Activated CD4-positive, alpha-beta T cell treated with anti-CD3 and anti-CD28 coated beads, Interleukin-2, amount 50 U/mL, for 1 hour (primary cell): Measurements from ENCODE around the gene SIGLEC1.

Experiments used
- DNase-seq: peaks from one replicate; pipeline ENCODE4 v3.0.0-alpha.2; 2020

The SIGLEC1 gene

GRCh38 chr20:3744037-3744436 is 31.6 kb upstream of the SIGLEC1 start:
- no peak for DNase-seq

- DNase-seq: no peak
Observed at GRCh38 chr20:3743251-3743650, 30.9 kb upstream of the SIGLEC1 start.

DNA sequence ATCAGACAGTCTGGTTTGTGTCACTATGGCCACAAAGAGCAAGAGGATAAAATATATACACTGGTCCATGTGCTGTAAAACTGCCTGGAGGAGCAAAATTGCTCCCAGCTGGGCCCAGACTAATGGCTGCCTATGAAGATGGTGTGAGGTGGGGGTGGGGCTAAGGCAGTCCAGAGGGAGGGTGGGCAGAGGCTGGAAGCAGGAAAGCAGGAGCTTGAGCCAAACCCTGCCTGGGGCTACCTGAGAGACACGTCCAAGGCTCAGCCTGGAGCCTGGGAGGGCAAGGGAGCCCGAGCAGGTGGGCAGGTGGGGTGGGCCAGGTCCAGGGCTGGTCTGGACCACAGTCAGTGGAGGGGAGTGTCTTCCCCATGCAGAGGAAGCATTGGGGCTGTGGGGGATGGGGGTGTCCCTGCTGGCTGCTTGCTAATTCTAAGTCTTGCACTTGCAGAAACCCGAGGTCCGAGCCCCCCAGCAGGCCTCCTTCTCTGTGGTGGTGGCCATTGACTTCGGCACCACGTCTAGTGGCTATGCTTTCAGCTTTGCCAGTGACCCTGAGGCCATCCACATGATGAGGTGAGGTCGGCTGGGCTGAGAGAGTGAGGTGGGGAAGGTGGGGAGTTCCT is 29.5 kb upstream of the SIGLEC1 start:
- no peak for DNase-seq

DNA sequence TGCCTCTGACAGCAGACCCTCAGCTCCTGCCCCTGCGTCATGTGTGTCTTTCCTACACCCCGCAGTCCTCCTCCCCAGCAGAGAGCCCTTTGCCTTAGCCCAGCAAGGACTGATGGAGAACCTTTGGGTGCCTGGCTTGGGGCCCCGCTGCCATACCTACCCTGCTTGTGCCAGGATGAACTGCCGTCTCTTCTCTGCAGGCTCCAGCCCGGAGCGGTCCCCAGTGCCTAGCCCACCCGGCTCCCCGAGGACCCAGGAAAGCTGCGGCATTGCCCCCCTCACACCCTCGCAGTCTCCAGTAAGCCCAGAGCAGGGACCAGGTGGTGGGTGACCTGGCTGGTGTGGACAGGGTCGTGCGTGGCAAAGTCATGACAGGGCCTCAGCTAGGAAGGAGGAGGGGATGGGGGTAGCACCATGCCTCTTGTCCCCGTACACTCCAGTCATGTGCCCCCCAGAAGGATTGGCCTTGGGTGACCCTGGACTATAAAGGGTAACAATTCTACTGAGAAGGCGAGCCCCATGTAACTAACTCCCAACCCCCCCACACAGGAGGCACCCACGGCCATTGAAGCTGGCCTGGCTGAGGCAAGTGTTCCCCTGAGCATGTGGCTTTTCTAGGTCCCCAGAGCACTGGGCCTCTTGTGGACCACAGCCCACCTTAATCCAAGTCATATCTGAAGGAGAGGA is 28.4 kb upstream of the SIGLEC1 start:
- no peak for DNase-seq

DNA sequence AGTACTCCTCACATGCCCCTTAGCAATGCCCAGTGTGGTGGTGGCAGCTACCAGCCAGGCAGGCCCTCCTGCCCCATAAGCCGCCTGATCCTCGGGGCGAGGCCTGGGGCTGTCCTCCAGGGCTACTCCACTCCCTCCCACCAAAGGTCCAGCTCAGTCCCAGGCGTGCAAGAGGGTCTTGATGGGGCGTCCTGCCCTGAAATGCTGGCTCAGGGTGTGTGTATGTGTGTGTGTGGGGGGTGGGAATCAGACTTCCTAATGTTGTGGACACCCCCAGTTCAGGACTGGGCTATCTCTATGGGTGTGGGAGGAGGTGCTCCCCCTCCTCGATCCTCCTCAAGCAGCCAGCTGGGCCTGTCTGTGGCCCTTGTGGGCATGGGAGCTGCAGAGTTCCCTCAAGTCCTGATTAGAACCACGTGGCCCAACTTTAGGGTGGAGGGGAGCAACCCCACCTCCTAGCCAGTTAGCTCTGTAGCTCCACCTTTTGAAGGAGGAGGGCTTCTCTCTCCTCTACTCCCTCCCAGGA is 27.6 kb upstream of the SIGLEC1 start:
- DNase-seq: no peak

- no peak for DNase-seq
Observed at GRCh38 chr20:3739054-3739925, 26.9 kb upstream of the SIGLEC1 start.

GRCh38 chr20:3738111-3739053 is 26.0 kb upstream of the SIGLEC1 start:
- DNase-seq: no peak

DNA sequence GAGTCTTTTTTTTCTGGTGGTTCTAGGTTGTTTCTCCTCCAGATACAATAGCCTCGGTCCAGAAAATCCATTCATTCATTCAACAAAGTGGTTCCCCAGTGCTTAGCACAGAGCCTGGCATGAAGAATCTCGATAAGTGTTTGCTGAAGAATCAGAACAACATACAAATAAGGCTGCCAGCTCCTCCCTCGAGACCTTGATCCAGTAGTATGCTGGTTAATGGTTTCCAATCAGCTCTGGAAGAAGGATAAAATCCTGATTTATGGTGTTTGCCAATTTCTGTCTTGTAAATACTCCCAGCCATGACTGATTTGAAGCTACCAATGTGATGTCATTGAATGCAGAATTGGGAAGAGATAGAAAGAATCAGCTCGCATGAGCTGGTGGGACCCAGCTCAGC is 23.4 kb upstream of the SIGLEC1 start:
- DNase-seq: no peak

- DNase-seq: no peak
Observed at GRCh38 chr20:3734111-3734843, 21.9 kb upstream of the SIGLEC1 start.

DNA sequence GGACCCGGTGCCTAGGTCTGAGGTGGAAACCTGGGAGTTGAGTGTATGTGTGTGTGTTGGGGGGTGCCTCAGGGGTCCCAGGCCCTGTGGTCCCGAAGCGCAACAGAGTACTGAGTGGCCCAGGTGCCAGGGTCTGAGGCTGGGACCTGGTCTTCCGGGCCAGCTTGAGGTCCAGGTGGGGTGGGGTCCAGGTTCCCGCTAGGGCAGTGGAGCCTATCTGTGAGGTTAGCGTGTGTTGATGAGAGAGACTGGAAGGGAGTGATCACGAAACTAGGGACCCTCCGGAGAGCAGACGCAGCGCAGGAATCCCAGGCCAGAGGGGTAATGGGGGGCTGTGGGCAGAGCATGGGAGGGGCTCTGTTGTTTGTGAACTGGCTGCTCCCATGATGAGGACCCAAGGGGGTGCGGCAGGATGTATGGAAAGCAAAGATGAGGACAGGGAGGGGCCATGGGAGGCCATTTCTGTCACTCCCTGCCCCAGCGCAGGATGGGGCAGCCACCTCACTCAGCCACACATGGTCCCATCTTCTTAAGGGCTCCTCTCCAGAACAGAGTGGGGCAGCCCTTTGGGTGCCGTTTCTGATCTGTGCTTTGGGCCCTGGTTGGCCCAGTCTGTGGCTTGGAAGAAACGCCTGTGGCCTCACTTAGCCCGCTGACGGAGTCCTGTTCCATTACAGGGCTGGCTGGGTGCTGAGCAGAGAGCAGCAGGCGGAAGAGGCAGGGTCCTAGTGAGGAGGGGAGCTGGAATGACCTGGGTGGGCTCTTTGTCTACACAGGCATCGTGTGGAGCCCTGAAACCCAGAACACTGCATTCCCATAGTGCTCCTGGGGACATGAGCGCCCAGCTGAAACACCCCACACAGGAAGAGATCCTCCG is 21.0 kb upstream of the SIGLEC1 start:
- no peak for DNase-seq

DNA sequence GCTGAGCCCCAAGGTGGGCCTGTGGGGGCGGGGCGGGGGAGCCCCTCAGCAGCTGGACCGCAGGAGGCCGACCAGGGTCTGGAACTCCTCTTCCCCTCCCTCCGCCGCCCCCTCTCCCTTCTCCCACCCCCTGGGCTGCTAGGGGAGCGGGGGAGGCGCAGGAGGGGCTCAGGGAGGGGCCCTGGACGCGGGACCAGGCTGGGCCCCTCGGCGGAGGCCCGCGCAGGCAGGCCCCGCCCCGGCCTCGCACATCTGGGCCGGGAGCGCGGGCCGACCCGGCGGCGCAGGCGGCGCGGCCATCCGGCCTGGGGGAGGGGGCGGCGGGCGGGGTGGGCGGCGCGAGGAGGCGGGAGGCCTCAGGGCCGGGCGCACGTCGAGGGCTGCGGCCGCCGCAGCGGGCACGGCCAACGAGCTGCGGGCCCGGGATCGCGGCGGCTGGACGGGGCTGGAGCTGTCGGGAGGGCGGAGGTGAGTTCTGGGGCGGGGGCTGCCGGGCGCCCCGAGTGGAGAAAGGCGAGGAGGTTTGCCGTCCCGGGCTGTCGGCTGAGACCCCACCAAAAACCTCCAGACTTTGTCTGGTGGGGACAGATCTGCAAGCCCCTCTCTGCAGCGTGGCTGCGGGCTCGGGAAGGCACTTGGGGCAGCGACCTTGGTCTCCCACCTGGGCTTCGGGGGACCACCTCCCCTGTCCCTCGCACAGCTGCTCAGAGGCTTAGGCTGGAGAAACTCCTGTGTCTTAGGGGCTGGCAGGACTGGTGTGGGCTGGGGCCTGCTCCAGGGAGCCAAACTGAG is 20.1 kb upstream of the SIGLEC1 start, which contains the start of gene HSPA12B:
Gene HSPA12B (plus strand): TSS at position 359 of the 792 bp plus-strand sequence. CDS start 5,990 bp downstream, outside the sequence.
- no peak for DNase-seq

GRCh38 chr20:3731944-3732326 is 19.5 kb upstream of the SIGLEC1 start:
- no peak for DNase-seq

DNA sequence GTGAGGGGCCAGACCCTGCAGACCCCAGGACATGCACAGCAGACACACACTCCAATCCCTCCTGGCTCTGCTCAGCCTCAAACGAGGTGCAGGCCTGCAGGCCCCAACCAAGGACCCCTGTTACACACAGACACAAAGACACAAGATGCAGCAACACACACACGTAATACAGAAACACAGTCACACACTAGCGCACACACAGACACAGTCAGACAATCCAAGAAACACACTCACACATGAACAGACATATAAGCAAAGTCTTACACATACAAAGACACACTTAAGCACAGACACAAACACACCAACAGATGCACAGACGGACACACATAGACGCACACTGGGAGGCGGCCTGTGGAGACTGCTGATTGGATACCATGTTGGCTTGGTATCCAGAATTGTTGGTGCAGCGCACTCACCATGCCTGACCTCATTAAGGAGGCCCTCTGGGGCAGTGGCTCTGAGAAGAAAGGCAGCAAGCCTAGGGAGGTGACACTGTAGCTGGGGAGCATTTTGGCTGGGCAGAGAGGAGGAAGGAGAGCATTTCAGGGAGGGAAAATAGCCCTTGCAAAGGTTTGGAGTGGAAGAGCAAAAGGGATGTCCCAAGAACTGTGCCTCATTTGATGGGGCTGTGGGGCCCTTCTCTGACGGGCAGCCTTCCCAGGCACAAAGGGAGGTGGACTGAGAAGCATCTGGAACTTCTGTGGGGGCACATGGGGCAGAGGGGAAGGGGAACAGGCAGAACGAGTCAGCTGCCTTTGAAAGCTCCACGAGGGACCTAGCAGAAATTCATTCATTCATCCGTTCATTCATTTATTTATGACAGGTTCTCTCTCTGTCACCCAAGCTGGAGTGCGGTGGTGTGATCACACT is 18.6 kb upstream of the SIGLEC1 start:
- DNase-seq: no peak

DNA sequence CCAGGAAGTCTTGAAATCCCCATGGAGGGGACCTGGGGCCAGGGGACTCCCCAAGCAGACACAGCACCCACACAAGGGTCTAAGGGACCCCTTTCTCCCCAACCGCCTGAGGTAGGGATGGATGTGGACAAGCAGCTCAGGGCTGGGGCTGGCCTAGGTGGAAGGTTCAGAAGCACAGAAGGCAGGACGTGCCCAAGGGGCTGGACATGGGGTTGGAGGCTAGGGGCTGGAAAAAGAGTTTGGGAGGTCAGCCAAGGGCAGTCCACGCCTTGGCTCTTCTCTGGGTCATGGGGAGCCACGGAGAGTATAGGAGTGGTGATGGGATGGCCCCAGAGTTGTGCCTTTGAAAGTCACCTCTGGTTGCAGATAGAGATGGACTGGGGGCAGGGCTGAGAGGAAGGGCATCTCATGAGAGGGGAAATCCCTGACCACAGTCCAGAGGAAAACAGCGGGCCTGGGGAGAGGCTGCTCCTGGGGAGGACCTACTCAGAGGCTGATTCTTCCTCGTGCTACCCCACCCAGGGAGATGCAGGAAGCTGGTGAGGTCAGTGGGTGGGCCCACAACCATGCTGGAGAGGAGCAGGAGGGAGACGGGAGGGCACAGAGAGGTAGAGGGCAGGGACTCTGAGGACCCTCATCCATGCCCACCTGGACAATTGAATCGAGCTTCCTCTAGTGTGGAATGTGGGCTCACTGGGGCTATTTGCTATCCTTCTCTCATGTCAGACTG is 17.6 kb upstream of the SIGLEC1 start:
- no peak for DNase-seq

GRCh38 chr20:3729378-3729777 is 17.0 kb upstream of the SIGLEC1 start:
- DNase-seq: no peak

- DNase-seq: no peak
Observed at GRCh38 chr20:3728876-3729275, 16.5 kb upstream of the SIGLEC1 start.

DNA sequence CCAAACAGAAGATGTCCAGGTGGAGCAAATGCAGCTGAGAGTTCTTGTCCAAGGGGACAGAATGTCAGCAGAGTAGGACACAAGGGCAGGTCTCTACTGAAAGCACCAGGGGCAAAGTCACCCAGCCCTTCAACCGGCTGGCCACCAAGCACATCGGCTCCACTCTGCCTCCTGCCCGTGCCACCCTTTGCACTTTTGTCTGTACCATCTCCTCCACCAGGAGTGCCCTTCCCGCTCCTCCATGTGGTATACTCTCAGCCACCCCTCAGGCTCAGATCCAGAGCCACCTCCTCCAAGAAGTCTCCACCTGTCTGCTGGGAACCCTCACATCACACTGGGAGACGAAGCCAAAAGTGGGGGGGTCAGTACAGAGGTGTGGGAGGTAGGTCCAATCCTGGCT is 16.0 kb upstream of the SIGLEC1 start:
- no peak for DNase-seq
